Measurements from ENCODE around the gene ZNF394.

ZNF394 gene

GRCh38 chr7:99449326-99449725, 50.8 kb downstream of the ZNF394 start:
- DNase-seq (ENCODE audit: low spot score): no peak

- DNase-seq (ENCODE audit: low spot score): no peak
Measured at GRCh38 chr7:99448855-99449254, 51.2 kb downstream of the ZNF394 start.

- no peak for DNase-seq (ENCODE audit: low spot score)
Measured at GRCh38 chr7:99447943-99448342, 52.1 kb downstream of the ZNF394 start.

GRCh38 chr7:99446096-99446495, 54.0 kb downstream of the ZNF394 start:
- no peak for DNase-seq (ENCODE audit: low spot score)

Measured in kidney capillary endothelial cell (primary cell).